Muscle layer of colon (tissue), 2 donors: Measurements from ENCODE around the gene TSPAN1.

Experiments used
- H3K27ac ChIP-seq: one replicate; pipeline ENCODE4 v1.7.0; 2013; ENCODE audit warnings: low read depth, mild to moderate bottlenecking, low read length, moderate library complexity
- H3K27me3 ChIP-seq, 2 donors: one replicate each; pipeline ENCODE4 v1.7.0; 2013; ENCODE audit warnings: low read length in 2 of 2, mild to moderate bottlenecking in 2 of 2; ENCODE audit not compliant: insufficient read depth in 2 of 2, control insufficient read depth in 1 of 2
- H3K36me3 ChIP-seq: one replicate; pipeline ENCODE4 v1.7.0; 2013; ENCODE audit warnings: mild to moderate bottlenecking, low read length; ENCODE audit not compliant: insufficient read depth
- H3K4me1 ChIP-seq: one replicate; pipeline ENCODE4 v1.7.0; 2013; ENCODE audit warnings: mild to moderate bottlenecking, low read length; ENCODE audit not compliant: insufficient read depth
- H3K4me3 ChIP-seq, 2 donors: one replicate each; pipeline ENCODE4 v1.7.0; 2013; ENCODE audit warnings: low read length in 2 of 2, low read depth in 1 of 2, mild to moderate bottlenecking in 1 of 2, moderate library complexity in 1 of 2
- H3K9ac ChIP-seq: one replicate; pipeline ENCODE4 v1.7.0; 2013; ENCODE audit warnings: low read length
- H3K9me3 ChIP-seq: one replicate; pipeline ENCODE4 v1.7.0; 2013; ENCODE audit warnings: mild to moderate bottlenecking, low read length
- donor health status: abdominal sarcoma.
- donor health status: Adenocarcinoma of cecum.

TSPAN1 gene

GRCh38 chr1:46166521-46167462 lies 8.1 kb upstream of the TSPAN1 start:
- Histone ChIP-seq H3K9me3 (no peaks in the 10 kb centered on the region), H3K9ac (no peak overlapping the region), H3K27ac (no peak overlapping the region)

GRCh38 chr1:46168477-46168876 lies 6.4 kb upstream of the TSPAN1 start:
- Histone ChIP-seq H3K27me3 (peaks cover 0 to 6% of the 10 kb centered on the region in 2 donors), H3K9ac (no peak overlapping the region), H3K9me3 (no peaks in the 10 kb centered on the region), H3K36me3 (no peaks in the 10 kb centered on the region), H3K27ac (no peak overlapping the region), H3K4me3 (no peak overlapping the region), H3K4me1 (peaks cover 13% of the 10 kb centered on the region)

More at GRCh38 chr1:46166521-46167462, 8.1 kb upstream of the TSPAN1 start:
- H3K4me1 ChIP-seq = peaks cover 7% of the 10 kb centered on the region
- no peaks in the 10 kb centered on the region for H3K36me3 ChIP-seq
- peak overlapping the region; percentile 4 to 56 for H3K4me3 ChIP-seq
- H3K27me3 ChIP-seq = peaks cover 0 to 6% of the 10 kb centered on the region in 2 donors

DNA sequence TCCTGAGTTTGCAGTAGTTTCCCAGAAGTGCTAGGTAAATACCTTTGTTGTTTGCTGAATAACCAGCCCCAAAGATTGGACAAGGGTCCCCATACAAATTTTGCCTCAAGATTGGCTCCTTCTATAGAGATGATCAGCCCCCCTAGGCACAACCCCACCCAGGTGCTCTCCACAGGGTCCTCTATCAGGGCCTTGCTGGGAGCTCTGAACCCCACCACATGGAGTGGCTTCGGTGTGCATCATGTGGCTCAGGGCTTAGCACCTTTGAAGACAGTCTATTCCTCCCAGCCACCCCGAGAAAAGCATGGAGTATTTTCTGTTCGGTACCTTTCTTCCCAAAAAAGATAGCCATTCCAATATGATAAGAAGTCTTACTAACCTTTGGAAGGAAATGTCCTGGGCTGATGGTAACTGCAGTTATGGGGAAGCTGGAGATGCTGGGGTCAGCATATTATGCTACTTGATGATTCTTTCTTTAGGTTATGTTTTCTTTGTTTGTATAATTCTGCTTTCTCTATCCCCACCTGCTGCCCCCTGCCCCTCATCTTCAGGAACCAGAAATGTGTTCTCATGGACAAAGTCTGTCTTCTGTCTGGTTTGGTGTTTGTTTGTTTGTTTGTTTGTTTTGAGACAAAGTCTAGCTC lies 5.0 kb upstream of the TSPAN1 start:
- Histone ChIP-seq H3K4me3 (no peak overlapping the region), H3K9ac (no peak overlapping the region), H3K36me3 (no peaks in the 10 kb centered on the region), H3K4me1 (peaks cover 27% of the 10 kb centered on the region), H3K9me3 (no peaks in the 10 kb centered on the region), H3K27me3 (peaks cover 0 to 6% of the 10 kb centered on the region in 2 donors), H3K27ac (no peak overlapping the region)

- H3K9ac ChIP-seq = no peak overlapping the region
- no peak overlapping the region for H3K4me3 ChIP-seq
- peaks cover 28% of the 10 kb centered on the region for H3K4me1 ChIP-seq
- no peaks in the 10 kb centered on the region for H3K36me3 ChIP-seq
- H3K27ac ChIP-seq = no peak overlapping the region
- H3K9me3 ChIP-seq = no peaks in the 10 kb centered on the region
- H3K27me3 ChIP-seq = peaks cover 0 to 6% of the 10 kb centered on the region in 2 donors
Observed at GRCh38 chr1:46171351-46171750, 3.5 kb upstream of the TSPAN1 start.

DNA sequence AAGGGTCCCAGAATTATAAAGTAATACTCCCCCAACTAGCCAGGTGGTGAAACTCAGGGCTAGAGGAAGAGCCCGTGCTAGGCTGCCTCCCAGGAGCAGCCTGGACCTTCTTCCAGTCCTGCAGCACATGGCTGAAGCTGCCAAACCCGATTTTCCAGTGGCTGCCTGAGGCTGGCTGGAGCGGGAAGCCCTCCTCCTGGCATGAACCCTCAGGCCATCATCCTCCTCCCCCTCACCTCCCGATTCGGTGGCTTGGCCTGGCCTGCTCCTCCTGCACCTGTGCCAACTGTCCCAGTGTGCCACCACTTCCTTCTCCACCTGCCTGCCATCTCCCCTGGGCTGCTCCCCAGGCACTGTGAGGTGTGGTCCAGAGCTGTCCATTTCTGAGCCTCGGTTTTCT lies 3.0 kb upstream of the TSPAN1 start:
- no peak overlapping the region for H3K9ac ChIP-seq
- peaks cover 28% of the 10 kb centered on the region for H3K4me1 ChIP-seq
- H3K9me3 ChIP-seq = no peaks in the 10 kb centered on the region
- H3K4me3 ChIP-seq = no peak overlapping the region
- H3K27ac ChIP-seq = no peak overlapping the region
- peaks cover 0 to 6% of the 10 kb centered on the region in 2 donors for H3K27me3 ChIP-seq
- H3K36me3 ChIP-seq = no peaks in the 10 kb centered on the region

- H3K9ac ChIP-seq = no peak overlapping the region
- no peaks in the 10 kb centered on the region for H3K9me3 ChIP-seq
- H3K27me3 ChIP-seq = peaks cover 0 to 6% of the 10 kb centered on the region in 2 donors
- peaks cover 25% of the 10 kb centered on the region for H3K4me1 ChIP-seq
- no peak overlapping the region for H3K27ac ChIP-seq
- H3K4me3 ChIP-seq = no peak overlapping the region
- no peaks in the 10 kb centered on the region for H3K36me3 ChIP-seq
Observed at GRCh38 chr1:46172321-46172720, 2.6 kb upstream of the TSPAN1 start.

- H3K9me3 ChIP-seq = no peaks in the 10 kb centered on the region
- H3K27ac ChIP-seq = peak overlapping the region; percentile 43
- H3K27me3 ChIP-seq = peaks cover 0 to 3% of the 10 kb centered on the region in 2 donors
- H3K36me3 ChIP-seq = no peaks in the 10 kb centered on the region
- peak overlapping the region in 1 of 2 donors; percentile 8 for H3K4me3 ChIP-seq
- H3K4me1 ChIP-seq = peaks cover 21% of the 10 kb centered on the region
- no peak overlapping the region for H3K9ac ChIP-seq
Observed at GRCh38 chr1:46173361-46173856, 1.5 kb upstream of the TSPAN1 start.

GRCh38 chr1:46175243-46175642 lies 356 bp downstream of the TSPAN1 start:
- H3K27me3 ChIP-seq = no peaks in the 10 kb centered on the region
- no peak overlapping the region for H3K4me3 ChIP-seq
- no peak overlapping the region for H3K9ac ChIP-seq
- H3K36me3 ChIP-seq = no peaks in the 10 kb centered on the region
- no peak overlapping the region for H3K27ac ChIP-seq
- H3K4me1 ChIP-seq = peaks cover 25% of the 10 kb centered on the region
- no peaks in the 10 kb centered on the region for H3K9me3 ChIP-seq

- Histone ChIP-seq H3K4me3 (no peak within 1 kb of the TSS), H3K27me3 (no peaks in the 10 kb centered on the region), H3K9me3 (no peaks in the 10 kb centered on the region), H3K4me1 (peaks cover 25% of the 10 kb centered on the region), H3K9ac (no peak within 1 kb of the TSS), H3K36me3 (no peaks in the 10 kb centered on the region), H3K27ac (no peak within 1 kb of the TSS)
Observed at GRCh38 chr1:46176211-46176865, 1.5 kb downstream of the TSPAN1 start, which contains the start of gene P3R3URF. TSS of gene P3R3URF (minus strand) at chr1:46176488. CDS start at chr1:46176471, 17 bp downstream.

DNA sequence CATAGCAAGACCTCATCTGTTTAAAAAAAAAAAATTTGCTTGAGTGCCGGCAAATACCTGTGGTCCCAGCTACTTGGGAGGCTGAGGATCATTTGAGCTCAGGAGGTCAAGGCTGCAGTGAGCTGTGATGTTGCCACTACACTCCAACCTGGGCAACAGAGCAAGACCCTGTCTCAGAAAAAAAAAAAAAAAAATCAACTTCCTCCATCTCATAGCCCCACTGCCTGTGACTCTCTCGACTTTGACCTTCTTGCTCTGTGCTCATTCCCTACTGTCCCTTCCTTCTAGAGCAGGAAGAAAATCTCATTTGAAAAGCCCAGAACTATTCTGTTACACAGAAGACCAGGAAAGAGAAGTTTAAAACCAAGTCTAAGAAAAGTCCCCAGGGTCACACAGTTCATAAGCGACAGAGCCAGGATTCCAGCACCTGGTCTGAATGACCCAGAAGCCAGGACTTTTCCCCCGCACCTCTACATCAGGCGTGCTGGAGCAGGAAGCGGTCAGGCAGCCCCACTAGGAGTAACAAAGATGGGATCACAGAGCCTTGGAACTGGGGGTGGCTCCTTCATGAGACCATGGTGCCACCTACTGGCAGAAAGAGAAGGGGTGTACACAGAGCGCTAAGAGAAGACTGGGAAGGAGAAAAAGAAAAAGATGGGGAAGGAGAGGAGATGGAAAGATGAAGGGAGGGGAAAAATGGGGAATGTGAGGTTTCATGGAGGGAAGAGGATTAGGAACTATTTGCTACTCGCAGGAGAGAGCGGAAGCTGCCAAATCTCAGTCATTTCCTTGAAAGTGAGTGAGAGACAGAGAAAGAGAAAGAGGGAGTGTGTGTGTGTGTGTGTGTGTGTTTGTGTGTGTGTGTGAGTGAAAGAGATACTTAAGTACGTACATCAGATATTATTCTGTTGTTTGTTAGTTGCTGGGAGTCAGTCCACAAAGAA lies 4.5 kb downstream of the TSPAN1 start:
- no peak overlapping the region for H3K4me3 ChIP-seq
- H3K4me1 ChIP-seq = peaks cover 19% of the 10 kb centered on the region
- H3K36me3 ChIP-seq = no peaks in the 10 kb centered on the region
- no peaks in the 10 kb centered on the region for H3K27me3 ChIP-seq
- H3K9me3 ChIP-seq = no peaks in the 10 kb centered on the region
- no peak overlapping the region for H3K27ac ChIP-seq
- no peak overlapping the region for H3K9ac ChIP-seq
